Gastrocnemius medialis (tissue), 4 donors: ENCODE measurements around the gene CDHR3.

Experiments
- CTCF ChIP-seq, 5 experiments: fragments of 450-650 bp in 3 of 5; fragments of 200-600 bp in 2 of 5; sonication (generic) in 2 of 5; IDR thresholded peaks in 4 of 5; conservative IDR thresholded peaks in 1 of 5; 1 replicate in 4 of 5; 2 replicates in 1 of 5; pipeline ENCODE4 v1.5.1; 2016 to 2019; ENCODE audit warnings: antibody characterized with exemption in 5 of 5, mild to moderate bottlenecking in 3 of 5, moderate library complexity in 3 of 5
- POLR2A ChIP-seq, 2 donors: fragments of 450-650 bp; IDR thresholded peaks; one replicate each; pipeline ENCODE4 v1.6.1; 2017; ENCODE audit warnings: antibody characterized with exemption in 2 of 2, mild to moderate bottlenecking in 2 of 2, moderate library complexity in 2 of 2

GRCh38 chr7:106009503-106010226 lies 46.6 kb downstream of the CDHR3 start:
- TF ChIP-seq CTCF (IDR thresholded peaks at IDR 0.05 in 4 of 5, conservative IDR thresholded peaks at IDR 0.05 in 1 of 5) (peak; percentile 94 to 98 (median 96)), POLR2A (IDR thresholded peaks at IDR 0.05) (no peak)
